Measurements from ENCODE around the gene GOLIM4. TPM values are rescaled to one million over a fixed set of nuclear protein-coding genes. Genes with fewer than 3 reads are reported as not detected.
"Not testable (repeated sequence)": the region's sequence is repeated elsewhere in the genome, so short reads cannot be mapped to it uniquely, and the experiment has no call there.

Gene GOLIM4
- total RNA-seq, 2 experiments from 2014 or later, result 7.6 to 8.0 TPM

DNA sequence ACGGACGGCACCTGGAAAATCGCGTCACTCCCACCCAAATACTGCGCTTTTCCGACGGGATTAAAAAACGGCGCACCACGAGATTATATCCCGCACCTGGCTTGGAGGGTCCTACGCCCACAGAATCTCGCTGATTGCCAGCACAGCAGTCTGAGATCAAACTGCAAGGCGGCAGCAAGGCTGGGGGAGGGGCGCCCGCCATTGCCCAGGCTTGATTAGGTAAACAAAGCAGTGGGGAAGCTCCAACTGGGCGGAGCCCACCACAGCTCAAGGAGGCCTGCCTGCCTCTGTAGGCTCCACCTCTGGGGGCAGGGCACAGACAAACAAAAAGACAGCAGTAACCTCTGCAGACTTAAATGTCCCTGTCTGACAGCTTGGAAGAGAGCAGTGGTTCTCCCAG lies 84.4 kb downstream of the GOLIM4 start:
- CTCF ChIA-PET, POLR2A ChIA-PET: not testable (repeated sequence)

DNA sequence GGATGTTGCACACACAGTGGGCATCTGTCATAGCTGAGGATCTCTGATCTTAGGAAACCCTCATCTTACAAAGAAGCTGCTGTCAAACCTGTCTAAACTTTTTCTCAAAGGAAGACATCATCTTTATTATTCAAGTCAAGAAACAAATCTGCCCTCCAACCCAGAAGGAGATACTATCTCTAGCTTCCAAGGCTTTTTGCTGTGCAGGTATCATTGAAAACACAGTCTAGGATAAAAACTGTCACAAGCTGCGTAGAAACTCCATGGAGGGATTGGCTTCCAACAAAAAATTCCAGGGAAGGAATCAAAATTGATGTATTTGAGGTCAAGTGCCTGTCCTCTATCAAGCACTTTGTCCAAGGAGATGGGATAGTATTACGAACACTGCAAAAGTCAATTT lies 89.1 kb downstream of the GOLIM4 start:
- CTCF ChIA-PET, result no interaction called here

DNA sequence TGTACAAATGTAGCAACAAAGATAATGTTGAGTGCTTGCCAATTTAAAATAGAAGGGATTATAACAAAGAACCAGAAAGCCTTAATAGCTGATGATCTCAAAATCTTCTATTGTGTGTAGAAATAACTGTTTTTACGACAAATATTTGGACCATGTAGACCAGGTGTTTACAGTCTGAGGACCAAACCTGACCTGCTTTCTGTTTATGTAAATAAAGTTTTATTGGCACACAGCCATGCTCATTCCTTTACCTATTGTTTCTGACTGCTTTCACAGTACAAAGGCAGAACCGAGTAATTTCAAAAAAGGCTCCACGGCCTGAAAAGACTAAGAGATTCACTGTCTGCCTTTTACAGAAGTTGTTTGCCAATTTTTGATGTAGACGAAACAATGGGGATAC lies 91.8 kb downstream of the GOLIM4 start:
- POLR2A ChIA-PET, result no interaction called here
- CTCF ChIA-PET, result no interaction called here

More for the DNA sequence above, 89.1 kb downstream of the GOLIM4 start:
- POLR2A ChIA-PET, result no interaction called here

DNA sequence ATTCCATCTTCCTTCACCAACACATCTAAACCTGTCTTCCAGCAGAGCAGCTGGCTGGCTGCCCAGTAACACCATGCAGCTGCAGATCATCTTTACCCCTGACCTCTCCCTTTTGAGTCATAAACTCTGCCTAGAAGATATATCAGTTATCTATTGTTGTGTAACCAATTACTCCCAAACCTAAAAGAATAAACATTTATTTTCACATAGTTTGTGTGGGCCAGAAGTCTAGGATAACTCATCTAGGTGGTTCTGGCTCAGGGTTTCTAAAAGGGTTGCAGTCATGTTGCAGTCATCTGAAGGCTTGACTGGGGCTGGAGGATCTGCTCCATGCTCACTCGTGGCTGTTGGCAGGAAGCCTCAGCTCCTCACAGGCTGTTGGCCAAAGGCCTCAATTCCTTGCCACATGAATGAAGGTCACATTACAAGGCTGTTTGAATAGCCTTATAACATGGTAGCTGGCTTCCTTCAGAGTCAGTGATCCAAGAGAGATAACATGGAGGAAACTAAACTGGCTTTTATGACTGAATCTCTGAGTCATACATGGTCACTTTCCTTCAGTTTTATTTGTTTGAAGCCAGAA lies 92.8 kb downstream of the GOLIM4 start:
- ChIA-PET CTCF (no interaction called here), POLR2A (no interaction called here)

DNA sequence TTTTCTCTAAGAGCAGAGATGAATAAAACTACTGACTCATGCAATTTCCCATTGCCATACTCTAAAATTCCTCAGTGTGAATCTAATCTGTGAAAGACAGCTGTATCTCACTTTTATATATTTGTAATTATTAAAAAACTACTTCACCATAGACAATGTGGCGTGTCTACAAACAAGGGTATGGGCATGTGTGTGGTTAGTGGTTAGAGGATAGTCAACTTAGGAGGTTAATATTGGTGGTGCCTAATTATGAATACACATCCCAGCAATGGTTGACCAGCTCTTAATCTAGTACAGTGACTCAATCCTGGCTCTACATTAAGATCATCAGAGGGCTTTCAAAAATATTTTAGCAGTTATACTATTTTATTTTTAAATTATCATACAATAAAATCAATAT lies 94.5 kb downstream of the GOLIM4 start:
- ChIA-PET POLR2A (no interaction called here), CTCF (no interaction called here)

DNA sequence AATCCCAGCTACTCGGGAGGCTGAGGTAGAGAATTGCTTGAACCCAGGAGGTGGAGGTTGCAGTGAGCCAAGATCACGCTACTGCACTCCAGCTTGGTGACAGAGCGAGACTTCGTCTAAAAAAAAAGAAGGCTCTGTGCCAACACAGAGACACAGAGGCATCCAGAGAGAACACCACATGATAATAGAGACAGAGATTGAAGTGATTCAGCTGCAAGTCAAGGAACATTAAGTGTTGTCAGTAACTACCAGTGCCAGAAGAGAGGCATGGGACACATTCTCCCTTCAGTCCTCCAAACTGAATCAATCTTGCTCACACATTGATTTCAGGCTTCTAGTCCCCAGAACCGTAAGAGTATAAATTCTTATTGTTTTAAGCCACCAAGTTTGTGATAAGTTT lies 97.5 kb downstream of the GOLIM4 start:
- ChIA-PET CTCF (no interaction called here), POLR2A (no interaction called here)

DNA sequence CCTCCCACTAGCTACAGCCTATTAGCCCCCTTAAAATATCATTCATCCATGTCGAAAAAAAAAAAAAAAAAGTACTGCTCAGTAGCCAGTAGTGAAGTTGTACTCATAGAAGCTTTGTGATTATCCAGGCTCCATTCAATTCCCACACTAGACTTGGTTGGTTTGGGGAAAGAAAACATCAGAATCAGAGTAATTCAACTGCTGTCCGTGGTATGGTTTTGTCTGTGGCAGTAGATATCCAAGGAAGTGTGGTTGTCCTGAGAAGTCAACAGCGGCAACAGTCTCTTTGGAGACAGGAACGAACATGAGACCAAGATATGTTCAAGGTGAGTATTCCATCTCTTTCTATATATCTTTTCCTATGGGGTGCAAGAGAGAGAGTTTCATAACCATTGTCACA lies 99.2 kb downstream of the GOLIM4 start:
- POLR2A ChIA-PET, result no interaction called here
- CTCF ChIA-PET, result no interaction called here

DNA sequence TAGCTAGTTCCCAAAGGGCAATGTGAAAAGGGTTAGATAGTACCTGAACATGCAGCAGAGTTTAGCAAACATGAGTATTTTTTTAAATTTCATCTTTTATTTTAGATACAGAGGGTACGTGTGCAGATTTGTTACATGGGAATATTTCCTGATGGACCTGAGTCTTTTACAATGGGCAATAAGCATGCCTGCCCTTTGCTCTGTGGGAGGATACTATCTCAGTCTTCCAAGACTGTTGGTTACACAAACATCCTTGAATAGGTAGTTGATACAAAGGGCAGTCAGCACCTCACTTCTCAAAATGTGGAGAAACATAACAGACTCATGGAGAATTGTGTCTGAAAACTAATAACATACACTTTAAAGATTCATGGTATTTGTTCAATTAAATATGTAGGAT lies 103.3 kb downstream of the GOLIM4 start:
- POLR2A ChIA-PET, result no interaction called here
- CTCF ChIA-PET, result no interaction called here

DNA sequence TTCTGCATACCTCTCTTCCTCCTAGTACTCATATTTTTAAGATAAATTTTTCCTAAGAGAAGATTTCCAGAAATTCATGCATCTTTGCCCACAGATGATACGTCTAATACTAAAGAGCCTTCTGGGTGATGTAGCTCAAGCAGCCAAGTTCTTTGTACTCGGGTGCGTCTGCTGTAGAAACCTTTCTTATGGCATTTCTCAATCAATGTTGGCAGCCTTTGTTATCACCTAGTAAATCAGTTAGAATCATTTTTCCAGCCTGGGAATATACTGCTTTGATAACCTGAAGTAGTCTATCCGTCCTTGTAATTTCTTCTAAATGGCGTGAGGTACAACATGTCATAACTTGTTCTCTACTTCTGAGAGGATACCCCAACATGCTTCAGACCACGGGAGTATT lies 104.5 kb downstream of the GOLIM4 start:
- CTCF ChIA-PET, result no interaction called here

DNA sequence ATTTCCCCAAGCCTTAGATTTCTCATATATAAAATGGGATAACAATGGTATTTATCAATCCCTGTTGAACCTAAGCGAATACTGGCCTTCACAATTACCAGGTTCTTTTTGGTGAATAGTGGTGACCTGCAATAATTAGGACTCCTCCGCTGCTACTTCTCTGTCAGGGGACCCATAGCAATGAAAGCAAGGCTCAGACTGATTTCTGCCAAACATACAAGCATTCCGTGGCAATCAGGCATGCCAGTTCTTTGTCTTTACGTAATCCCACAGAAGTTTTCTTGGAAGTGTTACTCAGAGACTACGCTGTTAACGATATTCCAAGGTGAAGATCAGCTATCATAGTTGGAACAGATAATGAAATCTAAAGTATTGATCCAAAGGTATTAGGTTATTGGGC lies 105.7 kb downstream of the GOLIM4 start:
- POLR2A ChIA-PET, result no interaction called here

More for the DNA sequence above, 104.5 kb downstream of the GOLIM4 start:
- POLR2A ChIA-PET, result no interaction called here

DNA sequence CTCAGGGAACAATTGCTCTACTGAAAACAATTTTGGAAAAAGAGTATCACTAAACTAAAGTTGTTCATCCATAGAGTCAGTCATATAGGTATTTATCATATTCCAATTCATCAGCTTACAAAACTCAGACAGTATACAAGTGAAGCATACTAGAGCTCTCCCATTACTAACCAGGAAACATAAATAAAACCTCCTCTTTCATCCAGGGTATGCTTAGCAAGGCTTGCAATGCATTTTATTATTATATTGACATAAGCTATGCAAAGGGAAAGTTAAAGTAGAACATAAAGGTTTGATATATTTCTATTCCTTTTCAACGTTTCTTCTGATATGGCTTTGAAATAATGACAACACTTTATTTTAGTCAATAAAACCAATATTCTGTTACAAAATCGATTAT lies 106.7 kb downstream of the GOLIM4 start:
- POLR2A ChIA-PET, result no interaction called here
- CTCF ChIA-PET, result no interaction called here

More for the DNA sequence above, 105.7 kb downstream of the GOLIM4 start:
- CTCF ChIA-PET, result no interaction called here

DNA sequence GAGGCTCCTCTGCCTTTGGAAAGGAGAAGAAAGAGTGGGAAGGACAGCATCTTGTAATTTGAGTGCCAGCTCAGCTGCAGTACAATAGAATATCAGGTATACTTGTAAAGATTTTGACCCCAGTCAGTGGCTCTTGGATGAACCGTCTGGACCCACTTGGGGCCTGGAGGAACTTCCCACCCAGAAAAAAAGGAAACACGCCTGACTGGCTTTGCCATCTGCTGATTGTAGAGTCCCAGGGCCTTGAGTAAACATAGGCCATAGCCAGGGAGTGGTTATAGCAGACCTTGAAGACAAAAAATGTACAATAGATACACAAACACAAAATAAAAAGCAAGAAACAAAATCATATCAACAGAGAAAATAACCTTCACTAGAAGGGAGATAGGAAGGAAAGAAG lies 112.1 kb downstream of the GOLIM4 start:
- ChIA-PET CTCF (no interaction called here), POLR2A (no interaction called here)

DNA sequence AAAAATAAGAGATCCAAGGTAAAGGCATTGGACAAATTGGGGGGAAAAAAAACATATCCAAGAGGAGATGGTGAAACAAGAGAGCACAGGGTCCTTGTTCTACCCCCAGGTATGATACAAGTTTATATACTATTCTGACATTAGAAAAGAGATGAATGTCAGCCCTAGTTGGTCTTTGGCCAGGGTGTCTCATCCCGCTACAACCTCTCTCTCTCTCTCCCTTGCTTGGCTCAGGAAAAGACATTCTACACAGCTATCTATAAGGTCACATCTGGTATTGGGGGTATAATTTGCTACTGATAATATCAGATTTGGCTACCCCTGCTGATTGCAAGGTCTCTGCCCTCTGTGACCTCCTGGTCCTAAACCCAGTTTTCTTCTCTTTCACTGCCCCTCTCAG lies 117.2 kb downstream of the GOLIM4 start:
- ChIA-PET CTCF (no interaction called here), POLR2A (no interaction called here)

DNA sequence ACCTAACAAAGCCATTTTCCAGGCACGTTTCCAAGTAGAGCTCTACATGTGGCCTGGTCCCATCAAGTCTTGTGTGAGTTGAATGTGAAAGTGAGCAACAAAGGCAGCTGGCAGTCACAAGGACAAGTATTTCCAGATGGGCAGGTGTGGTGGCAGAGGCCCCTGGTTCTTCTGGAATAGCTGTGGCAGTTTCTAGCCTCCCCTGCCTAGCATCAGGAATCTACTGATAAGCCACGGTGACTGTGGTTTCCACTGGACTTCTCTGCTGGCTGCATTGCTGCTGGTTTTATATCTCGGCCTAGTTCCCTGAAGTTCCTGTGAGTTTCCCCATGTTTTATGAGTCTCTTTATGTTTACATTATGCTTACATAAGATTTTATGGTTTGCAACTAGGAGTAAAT lies 117.7 kb downstream of the GOLIM4 start:
- CTCF ChIA-PET, result no interaction called here
- POLR2A ChIA-PET, result no interaction called here

DNA sequence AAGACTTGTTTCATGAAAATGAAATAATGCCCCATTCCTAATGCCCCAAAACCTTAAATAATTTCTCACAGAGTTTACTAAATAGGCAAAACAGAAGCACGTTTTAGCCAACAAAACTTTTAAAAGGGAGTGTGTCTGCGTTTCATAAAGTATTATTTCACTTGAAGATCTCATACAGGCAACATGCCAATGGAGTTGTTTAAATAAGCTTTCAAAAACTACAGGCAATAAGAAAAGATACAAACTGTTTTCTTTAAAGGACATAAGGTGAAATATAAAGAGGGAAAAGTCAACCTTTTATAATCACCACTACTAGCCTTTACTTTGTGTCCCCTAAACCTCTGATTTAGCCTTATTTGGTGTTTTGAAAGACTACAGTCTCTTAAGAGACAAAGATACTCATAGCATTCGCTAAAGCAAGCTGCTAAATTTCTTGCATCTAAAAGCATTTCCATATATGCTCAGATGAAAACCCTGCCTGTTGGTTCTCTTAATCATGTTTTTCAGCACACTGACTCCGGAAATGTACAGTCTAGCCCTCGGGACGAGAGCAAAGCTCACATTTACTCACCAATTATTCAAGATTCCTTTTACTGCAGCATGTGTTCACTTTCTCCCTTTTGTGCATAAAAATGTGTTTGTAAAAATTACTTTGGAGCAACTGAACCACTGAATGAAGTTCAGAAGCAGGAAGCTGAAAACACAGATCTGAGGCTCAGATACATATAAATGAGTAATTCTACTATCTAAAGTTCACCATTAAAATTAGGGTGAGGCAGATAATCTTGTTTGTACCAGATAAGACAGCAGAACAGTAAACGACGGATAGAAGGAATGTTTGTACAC lies 119.0 kb downstream of the GOLIM4 start:
- CTCF ChIA-PET, result no interaction called here
- POLR2A ChIA-PET, result no interaction called here

DNA sequence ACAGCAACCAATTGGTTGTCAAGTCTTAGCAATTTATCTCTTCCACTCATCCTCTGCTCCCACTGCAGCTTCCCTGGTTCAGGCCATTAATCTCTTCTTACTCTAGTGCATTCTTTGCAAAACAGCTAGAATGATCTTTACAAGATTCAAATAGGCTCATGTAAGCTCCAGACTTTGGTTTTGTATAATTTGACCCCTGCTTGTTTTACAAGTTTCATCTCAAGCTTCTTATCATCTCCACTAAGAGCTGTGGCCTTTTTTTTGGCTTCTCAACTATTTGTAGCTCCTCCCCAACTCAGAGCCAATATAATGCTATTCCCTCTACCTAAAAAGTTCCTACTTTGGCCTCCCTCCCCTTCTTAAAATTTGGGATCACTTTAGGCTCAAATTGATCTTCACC lies 121.8 kb downstream of the GOLIM4 start:
- ChIA-PET POLR2A (no interaction called here), CTCF (no interaction called here)

DNA sequence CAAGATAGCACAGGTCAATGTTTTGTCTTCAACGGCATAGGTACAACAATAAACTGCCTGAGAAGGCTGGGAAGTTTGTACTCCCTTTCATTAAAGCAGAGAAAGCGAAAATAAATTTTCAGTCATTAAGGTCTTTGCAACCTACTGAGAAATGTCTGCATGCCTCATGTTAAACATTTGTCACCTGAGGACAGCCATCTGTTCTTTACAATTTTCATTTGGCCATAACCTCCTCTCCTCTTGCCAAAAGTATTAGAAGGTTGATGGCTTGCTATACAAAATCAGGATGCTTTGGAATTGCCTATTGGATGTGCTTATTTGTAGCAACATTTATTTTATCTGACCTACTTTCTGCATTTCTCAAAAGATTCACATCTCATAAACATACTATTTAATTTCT lies 122.7 kb downstream of the GOLIM4 start:
- POLR2A ChIA-PET, result no interaction called here
- CTCF ChIA-PET, result no interaction called here

DNA sequence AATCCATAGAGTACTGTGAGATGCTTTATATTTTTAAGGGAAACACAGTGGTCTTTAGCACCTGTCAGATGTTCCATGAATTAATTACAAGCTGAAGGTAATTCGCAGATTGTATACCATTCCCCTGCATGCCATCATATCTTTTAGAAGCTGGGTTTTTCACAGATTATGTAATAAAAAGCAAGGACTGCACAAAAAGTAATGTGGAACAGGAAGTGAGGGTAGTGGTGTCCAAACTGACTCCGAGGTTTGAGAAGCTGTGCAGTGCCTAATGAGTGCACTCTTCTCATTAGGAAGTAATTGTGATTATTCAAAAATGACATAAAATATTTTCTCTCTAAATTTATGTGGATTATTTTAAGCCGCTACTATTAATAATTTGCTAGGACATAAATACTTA lies 123.2 kb downstream of the GOLIM4 start:
- POLR2A ChIA-PET, result no interaction called here
- CTCF ChIA-PET, result interaction anchor here (0.6 kb wide), 1 partner anchor 23 kb away, joined by 3 read pairs; no protein-coding TSS in a partner anchor

DNA sequence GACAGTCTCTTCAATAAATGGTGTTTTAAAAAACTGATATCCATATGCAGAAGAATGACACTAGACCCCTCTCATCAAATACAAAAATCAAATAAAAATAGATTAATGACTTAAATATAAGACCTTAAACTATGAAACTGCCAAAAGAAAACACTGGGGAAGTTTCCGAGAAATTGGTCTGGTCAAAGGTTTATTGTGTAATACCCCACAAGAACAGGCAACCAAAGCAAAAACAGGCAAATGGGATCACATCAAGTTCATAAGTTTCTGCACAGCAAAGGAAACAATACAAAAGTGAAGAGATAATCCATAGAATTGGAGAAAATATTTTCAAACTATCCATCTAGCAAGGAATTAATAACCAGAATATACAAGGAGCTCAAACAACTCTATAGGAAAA lies 126.2 kb downstream of the GOLIM4 start:
- POLR2A ChIA-PET, result no interaction called here
- CTCF ChIA-PET, result no interaction called here

DNA sequence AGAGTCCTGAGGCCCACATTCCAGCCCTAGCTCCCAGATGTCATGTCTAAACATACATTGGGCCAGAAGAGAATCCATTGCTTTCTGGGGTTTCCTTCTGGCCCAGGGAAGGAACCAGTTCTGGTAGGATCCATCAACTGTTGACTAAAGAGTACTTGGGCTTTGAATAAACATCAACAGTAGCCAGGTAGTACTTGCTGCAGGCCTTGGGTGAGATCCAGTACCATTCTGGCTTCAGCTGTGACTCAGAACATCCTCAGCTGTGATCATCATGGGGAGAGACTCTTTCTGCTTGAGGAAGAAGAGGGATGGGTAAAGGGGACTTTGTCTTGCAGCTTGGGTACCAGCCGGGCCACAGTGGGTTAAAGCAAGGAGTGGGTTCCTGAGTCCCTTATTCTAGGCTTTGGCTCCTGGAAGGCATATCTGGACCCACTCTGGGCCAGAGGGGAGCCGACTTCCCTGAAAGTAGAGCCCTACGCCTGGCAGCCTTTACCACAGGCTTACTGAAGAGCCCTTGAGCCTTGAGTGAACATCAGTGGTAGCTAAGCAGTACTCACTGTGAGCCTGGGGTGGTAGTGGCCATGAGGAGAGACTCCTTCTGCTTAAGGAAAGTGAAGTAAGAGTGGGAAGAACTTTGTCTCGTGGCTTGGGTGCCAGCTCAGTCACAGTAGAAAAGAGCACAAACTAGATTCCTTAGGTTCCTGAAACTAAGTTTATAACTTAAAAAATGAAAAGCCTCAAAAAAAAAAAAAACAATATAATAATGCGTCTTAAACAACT lies 128.3 kb downstream of the GOLIM4 start:
- ChIA-PET CTCF (no interaction called here), POLR2A (no interaction called here)
